ENCODE measurements around the gene RIC8B. TPM values are rescaled to one million over a fixed set of nuclear protein-coding genes. Genes with fewer than 3 reads are reported as not detected.

RIC8B gene
- total RNA-seq, 2 experiments from 2014 or later, result 9.6 to 11.9 TPM

- CTCF ChIA-PET, result no interaction called here
- POLR2A ChIA-PET, result no interaction called here
These were observed 119.0 kb downstream of the RIC8B start for GRCh38 chr12:106893451-106893850.

- ChIA-PET POLR2A (no interaction called here), CTCF (interaction anchor here (0.7 kb wide), 1 partner anchor 981 kb away, joined by 3 read pairs; no protein-coding TSS in a partner anchor)
These were observed 120.3 kb downstream of the RIC8B start for GRCh38 chr12:106894774-106895173.

GRCh38 chr12:106896603-106897002, 122.1 kb downstream of the RIC8B start:
- CTCF ChIA-PET, result interaction anchor here (0.5 kb wide), 1 partner anchor 253 kb away, joined by 3 read pairs; no protein-coding TSS in a partner anchor
- POLR2A ChIA-PET, result no interaction called here

- CTCF ChIA-PET, result interaction anchor here (0.5 kb wide), 1 partner anchor 253 kb away, joined by 3 read pairs; no protein-coding TSS in a partner anchor
- POLR2A ChIA-PET, result no interaction called here
These were observed 122.6 kb downstream of the RIC8B start for GRCh38 chr12:106897082-106897481.

- CTCF ChIA-PET, result no interaction called here
- POLR2A ChIA-PET, result no interaction called here
These were observed 123.8 kb downstream of the RIC8B start for GRCh38 chr12:106897981-106898901.

- POLR2A ChIA-PET, result no interaction called here
- CTCF ChIA-PET, result interaction anchor here (1.6 kb wide), 1 partner anchor 243 kb away, joined by 5 read pairs; no protein-coding TSS in a partner anchor
These were observed 126.1 kb downstream of the RIC8B start for GRCh38 chr12:106900554-106900953.

- CTCF ChIA-PET, result interaction anchor here (1.6 kb wide), 1 partner anchor 244 kb away, joined by 5 read pairs; no protein-coding TSS in a partner anchor
- POLR2A ChIA-PET, result no interaction called here
These were observed 126.8 kb downstream of the RIC8B start for GRCh38 chr12:106901276-106901675.

- CTCF ChIA-PET, result no interaction called here
- POLR2A ChIA-PET, result no interaction called here
These were observed 127.6 kb downstream of the RIC8B start for GRCh38 chr12:106902053-106902452.

- POLR2A ChIA-PET, result interaction anchor here (0.5 to 0.6 kb wide), 2 partner anchors 51 to 96 kb away, joined by 3 read pairs; no protein-coding TSS in a partner anchor
- CTCF ChIA-PET, result no interaction called here
These were observed 128.9 kb downstream of the RIC8B start for GRCh38 chr12:106903241-106903945.

- CTCF ChIA-PET, result interaction anchor here (0.7 kb wide), 2 partner anchors 19 to 139 kb away, joined by 3 read pairs; no protein-coding TSS in a partner anchor
- POLR2A ChIA-PET, result no interaction called here
These were observed 132.2 kb downstream of the RIC8B start for GRCh38 chr12:106906715-106907114.

- ChIA-PET CTCF (interaction anchor here (0.7 kb wide), 1 partner anchor 1711 kb away, joined by 3 read pairs; no protein-coding TSS in a partner anchor), POLR2A (no interaction called here)
These were observed 132.9 kb downstream of the RIC8B start for GRCh38 chr12:106907411-106907810.

- POLR2A ChIA-PET, result no interaction called here
- CTCF ChIA-PET, result no interaction called here
These were observed 133.4 kb downstream of the RIC8B start for GRCh38 chr12:106907846-106908245.

GRCh38 chr12:106908561-106908960, 134.1 kb downstream of the RIC8B start:
- ChIA-PET POLR2A (no interaction called here), CTCF (no interaction called here)

- POLR2A ChIA-PET, result no interaction called here
- CTCF ChIA-PET, result no interaction called here
These were observed 135.7 kb downstream of the RIC8B start for GRCh38 chr12:106910202-106910601.

GRCh38 chr12:106911581-106911980, 137.1 kb downstream of the RIC8B start:
- CTCF ChIA-PET, result no interaction called here
- POLR2A ChIA-PET, result no interaction called here

- POLR2A ChIA-PET, result no interaction called here
- CTCF ChIA-PET, result no interaction called here
These were observed 139.0 kb downstream of the RIC8B start for GRCh38 chr12:106913456-106913855.

- POLR2A ChIA-PET, result interaction anchor here (0.7 kb wide), 1 partner anchor 557 kb away, joined by 3 read pairs; the partner anchor contains the start of gene POLR3B
- CTCF ChIA-PET, result interaction anchor here (0.7 kb wide), 1 partner anchor 73 kb away, joined by 3 read pairs; no protein-coding TSS in a partner anchor
These were observed 140.5 kb downstream of the RIC8B start for GRCh38 chr12:106914796-106915634.

GRCh38 chr12:106915635-106916026, 141.1 kb downstream of the RIC8B start:
- POLR2A ChIA-PET, result interaction anchor here (0.7 kb wide), 1 partner anchor 558 kb away, joined by 3 read pairs; the partner anchor contains the start of gene POLR3B

GRCh38 chr12:106917503-106917902, 143.0 kb downstream of the RIC8B start:
- CTCF ChIA-PET, result interaction anchor here (0.7 to 1.2 kb wide), 2 partner anchors 45 to 560 kb away, joined by 3 to 4 read pairs; partner anchors contain the start of gene POLR3B
- POLR2A ChIA-PET, result no interaction called here

More at GRCh38 chr12:106915635-106916026, 141.1 kb downstream of the RIC8B start:
- CTCF ChIA-PET, result interaction anchor here (0.7 kb wide), 1 partner anchor 73 kb away, joined by 3 read pairs; no protein-coding TSS in a partner anchor

Measured in activated CD8-positive, alpha-beta memory T cell treated with anti-CD3 and anti-CD28 coated beads for 36 hours (primary cell).